ENCODE measurements around the gene ST7. TPM values are rescaled to one million over a fixed set of nuclear protein-coding genes. Genes with fewer than 3 reads are reported as not detected.

The ST7 gene
- total RNA-seq, 1 donor from 2014 or later, result 8.3 TPM

GRCh38 chr7:117262546-117262945, 309.2 kb downstream of the ST7 start:
- POLR2A ChIA-PET, result no interaction called here
- intact Hi-C loops (cut with micrococcal nuclease), result no loop called here
- no peak for DNase-seq

GRCh38 chr7:117264716-117265115, 311.4 kb downstream of the ST7 start:
- Mint-ChIP-seq H3K9me3 (no peaks in the 10 kb centered on the region), H3K27me3 (no peaks in the 10 kb centered on the region), H3K4me1 (no peaks in the 10 kb centered on the region), H3K27ac (no peak overlapping the region), H3K4me3 (no peak overlapping the region), H3K36me3 (ENCODE audit: low read depth) (no peaks in the 10 kb centered on the region)
- CTCF ChIA-PET, result no interaction called here
- intact Hi-C loops (cut with micrococcal nuclease), result no loop called here
- no peak for ATAC-seq (ENCODE audit: low read depth)
- TF ChIP-seq CTCF (IDR thresholded peaks at IDR 0.05), result no peak
- DNase-seq, result no peak
- POLR2A ChIA-PET, result no interaction called here

More at GRCh38 chr7:117262546-117262945, 309.2 kb downstream of the ST7 start:
- CTCF ChIA-PET, result no interaction called here
- Mint-ChIP-seq H3K9me3 (no peaks in the 10 kb centered on the region), H3K27ac (no peak overlapping the region), H3K36me3 (ENCODE audit: low read depth) (no peaks in the 10 kb centered on the region), H3K4me1 (no peaks in the 10 kb centered on the region), H3K27me3 (no peaks in the 10 kb centered on the region), H3K4me3 (no peak overlapping the region)
- ATAC-seq (ENCODE audit: low read depth), result no peak
- no peak for TF ChIP-seq CTCF (IDR thresholded peaks at IDR 0.05)

- ChIA-PET CTCF (no interaction called here), POLR2A (no interaction called here)
- peaks cover 11% of the 10 kb centered on the region for H3K27me3 Mint-ChIP-seq
- no peaks in the 10 kb centered on the region for H3K4me1 Mint-ChIP-seq
- ATAC-seq (ENCODE audit: low read depth) (no peak), DNase-seq (no peak)
- no peaks in the 10 kb centered on the region for H3K36me3 Mint-ChIP-seq (ENCODE audit: low read depth)
- no peak overlapping the region for H3K27ac Mint-ChIP-seq
- intact Hi-C loops (cut with micrococcal nuclease), result no loop called here
- no peak for TF ChIP-seq CTCF (IDR thresholded peaks at IDR 0.05)
- H3K9me3 Mint-ChIP-seq, result no peaks in the 10 kb centered on the region
- H3K4me3 Mint-ChIP-seq, result no peak overlapping the region
Observed at GRCh38 chr7:117269417-117269816, 316.1 kb downstream of the ST7 start.

- intact Hi-C loops (cut with micrococcal nuclease), result no loop called here
- Mint-ChIP-seq H3K27ac (no peak overlapping the region), H3K9me3 (no peaks in the 10 kb centered on the region), H3K27me3 (peaks cover 13% of the 10 kb centered on the region), H3K4me3 (no peak overlapping the region), H3K36me3 (ENCODE audit: low read depth) (no peaks in the 10 kb centered on the region), H3K4me1 (no peaks in the 10 kb centered on the region)
- no peak for TF ChIP-seq CTCF (IDR thresholded peaks at IDR 0.05)
- POLR2A ChIA-PET, result no interaction called here
- ATAC-seq (ENCODE audit: low read depth), result no peak
- CTCF ChIA-PET, result no interaction called here
- DNase-seq, result no peak
Observed at GRCh38 chr7:117269886-117270285, 316.6 kb downstream of the ST7 start.

GRCh38 chr7:117270371-117270770, 317.1 kb downstream of the ST7 start:
- H3K4me3 Mint-ChIP-seq, result no peak overlapping the region
- H3K27ac Mint-ChIP-seq, result no peak overlapping the region
- CTCF ChIA-PET, result no interaction called here
- TF ChIP-seq CTCF (IDR thresholded peaks at IDR 0.05), result no peak
- no peak for ATAC-seq (ENCODE audit: low read depth)
- H3K36me3 Mint-ChIP-seq (ENCODE audit: low read depth), result no peaks in the 10 kb centered on the region
- H3K9me3 Mint-ChIP-seq, result no peaks in the 10 kb centered on the region
- DNase-seq, result no peak
- POLR2A ChIA-PET, result no interaction called here
- H3K4me1 Mint-ChIP-seq, result no peaks in the 10 kb centered on the region
- peaks cover 14% of the 10 kb centered on the region for H3K27me3 Mint-ChIP-seq
- intact Hi-C loops (cut with micrococcal nuclease), result no loop called here
